Measurements from ENCODE around the gene NUMA1.

GRCh38 chr11:72103754-72104167 is 23.4 kb upstream of the NUMA1 start:
- TF ChIP-seq MAX (IDR thresholded peaks at IDR 0.05) (no peak), YY1 (IDR thresholded peaks at IDR 0.05) (no peak), CTCF (IDR thresholded peaks at IDR 0.05; ENCODE audit: low read depth, low read length, missing input control) (no peak), JUND (IDR thresholded peaks at IDR 0.05) (no peak), ZBTB33 (IDR thresholded peaks at IDR 0.05) (no peak), HNF4A (conservative IDR thresholded peaks at IDR 0.05) (no peak), ATF3 (IDR thresholded peaks at IDR 0.05) (no peak)

All from liver (tissue), 3 donors.